GM21576 (cell line): ENCODE results near the gene C10orf143.
"Not testable (repeated sequence)": the region's sequence is repeated elsewhere in the genome, so short reads cannot be mapped to it uniquely, and the experiment has no call there.

Source experiments
- ATAC-seq: cut with Tn5 transposase; IDR thresholded peaks from one replicate; pipeline ENCODE4 v1.9.1; 2021; ENCODE audit warnings: mild to moderate bottlenecking, moderate library complexity; ENCODE audit not compliant: unreplicated experiment

Gene C10orf143

GRCh38 chr10:130038019-130038555 is 72.5 kb downstream of the C10orf143 start:
- ATAC-seq: no peak

GRCh38 chr10:130037169-130037661 is 73.4 kb downstream of the C10orf143 start:
- ATAC-seq: no peak

GRCh38 chr10:130036296-130037065 is 74.1 kb downstream of the C10orf143 start:
- no peak for ATAC-seq

DNA sequence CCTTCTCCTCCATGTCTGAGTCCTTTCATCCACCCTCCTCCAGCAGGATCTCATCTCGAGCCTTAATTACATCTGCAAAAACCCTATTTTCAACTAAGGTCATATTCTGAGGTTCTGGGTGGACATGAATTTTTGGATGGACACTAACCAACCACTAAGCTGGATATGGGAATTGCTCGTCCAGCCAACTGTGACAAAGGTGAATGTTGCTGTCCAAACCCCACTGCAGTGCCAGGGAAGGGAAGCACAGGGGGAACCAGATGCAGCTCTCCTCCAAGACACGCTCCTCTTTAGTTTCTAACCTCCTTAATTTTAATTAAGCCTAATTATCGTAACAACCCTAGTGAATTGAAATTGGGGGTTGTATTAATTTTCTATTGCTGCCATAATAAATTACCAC is 81.4 kb downstream of the C10orf143 start:
- no peak for ATAC-seq

GRCh38 chr10:130028465-130028819 is 82.2 kb downstream of the C10orf143 start:
- ATAC-seq: no peak

GRCh38 chr10:130027716-130028464 is 82.7 kb downstream of the C10orf143 start:
- no peak for ATAC-seq

- ATAC-seq: no peak
Observed at GRCh38 chr10:130026670-130027456, 83.8 kb downstream of the C10orf143 start.

GRCh38 chr10:130025811-130026485 is 84.7 kb downstream of the C10orf143 start:
- no peak for ATAC-seq

DNA sequence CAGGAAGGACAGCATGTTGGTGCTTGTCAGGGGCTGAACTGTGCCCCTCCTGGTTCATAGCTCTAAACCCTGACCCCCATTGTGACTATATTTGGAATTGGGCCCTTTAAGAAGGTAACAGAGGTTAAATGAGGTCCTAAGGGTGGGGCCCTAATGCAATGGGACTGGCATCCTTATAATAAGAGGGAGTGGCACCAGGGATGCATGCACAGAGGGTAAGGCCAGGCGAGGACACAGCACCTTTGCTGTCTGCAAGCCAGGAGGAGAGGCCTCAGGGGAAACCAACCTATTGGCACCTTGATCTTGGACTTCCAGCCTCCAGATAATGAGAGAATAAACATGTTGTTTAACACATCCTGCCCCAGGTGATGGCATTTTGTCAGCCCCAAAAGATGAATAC is 85.3 kb downstream of the C10orf143 start:
- no peak for ATAC-seq

DNA sequence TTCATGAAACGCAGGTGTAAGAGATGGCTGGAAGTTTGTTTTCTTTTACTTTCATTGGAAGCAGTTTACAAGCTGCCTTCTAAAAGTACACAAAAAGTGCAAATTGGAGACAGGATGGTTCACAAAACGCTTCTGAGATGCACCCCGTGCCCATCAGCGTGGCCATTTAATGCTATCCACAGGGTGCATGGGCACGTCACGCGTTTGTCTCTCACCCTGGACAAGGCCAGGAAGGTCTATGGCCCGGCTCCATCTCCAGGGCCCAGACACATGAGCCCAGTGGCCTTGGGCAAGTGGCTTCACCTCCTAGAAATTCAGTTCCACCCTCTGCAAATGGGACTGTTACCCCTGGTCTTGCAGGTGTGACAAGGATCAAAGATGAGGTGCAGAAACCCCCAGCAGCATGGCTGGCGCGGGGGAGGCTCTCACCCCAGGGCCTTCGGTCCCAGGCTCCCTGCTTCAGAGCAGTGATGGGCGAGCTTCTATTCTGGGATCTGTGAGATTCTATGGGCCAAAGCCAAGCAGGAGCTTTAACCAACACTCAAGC is 85.8 kb downstream of the C10orf143 start:
- ATAC-seq: no peak

- ATAC-seq: not testable (repeated sequence)
Observed at GRCh38 chr10:130024326-130024725, 86.3 kb downstream of the C10orf143 start.

DNA sequence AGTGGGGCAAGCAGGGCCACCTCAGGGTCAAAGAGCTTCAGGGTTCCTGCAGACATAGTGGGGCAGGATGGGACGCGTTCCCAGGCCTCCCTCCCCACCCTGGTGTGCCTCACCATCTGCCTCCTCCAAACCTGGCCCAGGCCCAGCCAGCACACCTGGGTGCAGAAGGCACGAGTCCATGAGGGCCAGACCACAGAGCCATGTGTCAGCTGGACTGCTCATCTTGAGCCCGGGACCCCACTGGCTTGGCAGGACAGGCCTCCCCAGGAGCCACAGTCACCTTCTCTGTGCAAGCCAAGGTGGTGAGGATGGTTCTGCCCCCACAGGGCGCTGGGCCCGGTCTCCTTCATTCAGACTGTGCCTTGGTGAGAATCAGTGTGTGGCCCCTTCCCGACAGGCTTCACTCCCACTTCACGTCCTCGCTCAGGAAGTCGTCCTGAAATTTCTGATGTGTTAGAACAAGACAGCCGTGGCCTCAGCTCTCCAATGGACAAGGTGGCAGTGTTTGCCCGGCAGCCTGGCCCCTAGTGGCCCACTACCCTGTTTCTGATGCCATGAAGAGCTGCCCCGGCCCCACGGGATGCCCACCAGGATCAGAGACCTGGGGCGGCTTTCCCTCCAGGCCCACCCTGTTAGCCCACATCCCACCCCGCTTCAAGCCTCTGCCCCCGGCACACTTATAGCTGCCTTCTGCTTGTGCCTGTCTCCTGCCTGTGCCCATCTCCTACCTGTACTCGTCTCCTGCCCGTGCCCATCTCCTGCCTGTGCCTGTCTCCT is 87.0 kb downstream of the C10orf143 start:
- no peak for ATAC-seq

DNA sequence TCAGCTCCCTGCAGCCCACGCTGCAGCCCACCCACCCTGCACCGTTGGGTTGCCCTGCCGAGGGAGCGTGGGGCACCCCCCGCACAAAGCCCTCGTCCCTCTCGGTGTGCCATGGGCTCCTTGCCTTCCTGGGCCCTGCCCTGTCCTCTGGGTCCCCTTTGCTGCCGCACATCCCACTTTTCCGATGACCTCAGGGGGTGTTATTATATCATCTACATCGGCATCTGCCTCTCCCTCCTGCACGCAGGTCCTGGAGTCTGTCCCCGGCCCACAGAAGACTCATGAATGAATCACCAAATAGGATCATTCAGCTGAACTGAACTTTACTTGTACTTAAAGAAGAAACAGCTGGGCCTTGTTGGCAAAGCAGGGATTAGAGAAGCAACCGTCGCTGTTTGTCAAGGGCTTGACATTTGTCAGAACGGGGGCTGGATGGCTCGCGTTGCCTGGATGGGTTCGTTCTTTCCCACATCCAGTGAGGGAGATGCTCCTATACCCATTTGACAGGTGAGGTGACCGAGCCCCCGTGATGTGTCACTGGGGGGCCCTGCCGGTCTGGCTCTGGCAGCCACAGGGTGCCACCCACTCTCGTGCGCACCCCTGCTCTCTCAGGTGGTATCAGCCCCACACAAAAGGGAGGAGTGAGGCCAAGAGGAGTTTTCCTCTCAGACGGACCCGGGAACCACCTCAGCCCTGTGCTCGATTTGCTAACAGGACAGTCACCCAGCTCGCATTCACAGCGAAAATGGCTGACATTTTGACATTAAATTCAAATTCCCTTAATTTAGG is 87.9 kb downstream of the C10orf143 start:
- ATAC-seq: no peak

DNA sequence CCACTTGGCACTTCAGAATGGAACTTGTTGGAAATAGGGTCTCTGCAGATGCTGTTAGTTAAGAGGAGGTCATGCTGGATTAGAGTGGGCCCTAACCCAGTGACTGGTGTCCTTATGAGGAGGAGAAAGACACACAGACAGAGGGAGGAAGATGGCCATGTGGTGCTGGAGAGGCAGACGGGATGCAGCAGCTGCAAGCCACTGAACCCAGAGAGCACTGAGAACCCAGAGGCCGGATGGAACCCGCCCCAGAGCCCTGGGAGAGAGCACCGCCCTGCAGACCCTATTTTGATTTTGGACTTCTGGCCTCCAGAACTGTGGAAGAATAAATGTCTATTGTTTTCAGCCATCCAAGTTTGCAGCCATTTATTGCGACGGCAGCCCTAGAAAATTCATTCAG is 88.5 kb downstream of the C10orf143 start:
- ATAC-seq: no peak

GRCh38 chr10:130021383-130021950 is 89.2 kb downstream of the C10orf143 start:
- no peak for ATAC-seq

- no peak for ATAC-seq
Observed at GRCh38 chr10:130020651-130021382, 89.8 kb downstream of the C10orf143 start.

DNA sequence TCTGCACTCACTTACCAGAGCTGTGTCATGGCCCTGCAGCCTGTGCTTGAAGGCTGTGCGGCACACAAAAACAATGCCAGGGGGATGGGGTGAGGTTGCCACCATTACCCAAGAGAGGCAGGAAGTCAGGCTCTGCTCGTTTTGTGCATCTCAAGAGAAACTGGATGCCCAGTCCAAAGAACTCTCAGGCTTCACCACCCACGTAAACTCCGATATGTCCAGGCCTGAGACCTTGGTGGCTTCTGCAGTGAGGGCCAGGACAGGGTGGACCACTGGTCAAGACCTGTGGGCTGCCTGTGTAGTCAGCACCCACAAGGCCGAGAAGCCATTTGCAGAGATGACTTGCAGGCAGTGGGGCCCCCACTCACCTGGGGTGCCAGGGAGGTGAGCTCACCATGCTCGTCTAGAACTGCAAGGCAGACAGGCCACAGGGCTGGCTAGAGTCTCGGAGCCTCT is 91.9 kb downstream of the C10orf143 start:
- no peak for ATAC-seq

GRCh38 chr10:130018265-130018664 is 92.4 kb downstream of the C10orf143 start:
- ATAC-seq: no peak
